Mucosa of descending colon (tissue), 3 donors: ENCODE data around the gene RBPJL. TPM values are rescaled to one million over a fixed set of nuclear protein-coding genes. Genes with fewer than 3 reads are reported as not detected.
"Not testable (repeated sequence)": the region's sequence is repeated elsewhere in the genome, so short reads cannot be mapped to it uniquely, and the experiment has no call there.

Source experiments
- ATAC-seq: fragments of 200-7000 bp; cut with Tn5 transposase; one replicate; pipeline ENCODE4 v1.9.1; 2020; ENCODE audit warnings: mild to moderate bottlenecking, moderate library complexity
- DNase-seq, 3 donors: peaks; one replicate each; pipeline ENCODE4 v3.0.0-alpha.2; 2020
- H3K36me3 ChIP-seq: fragments of 200-600 bp; one replicate; pipeline ENCODE4 v1.8.0; 2021; ENCODE audit warnings: low read depth, mild to moderate bottlenecking
- H3K4me1 ChIP-seq: fragments of 200-600 bp; one replicate; pipeline ENCODE4 v1.8.0; 2021; ENCODE audit warnings: low read depth, mild to moderate bottlenecking
- H3K4me3 ChIP-seq: fragments of 200-600 bp; one replicate; pipeline ENCODE4 v1.8.0; 2021; ENCODE audit warnings: mild to moderate bottlenecking
- H3K9me3 ChIP-seq: fragments of 200-600 bp; one replicate; pipeline ENCODE4 v1.8.0; 2021; ENCODE audit warnings: mild to moderate bottlenecking
- intact Hi-C, 2 donors: fragments of 100-400 bp; cut with DNase I in 1 of 2; cut with micrococcal nuclease in 1 of 2; formaldehyde crosslinking; loops; one replicate each; pipeline versions ENCODE4 v1.11.0 to v1.11.1; 2022; cut with DNase I, micrococcal nuclease
- total RNA-seq, 3 donors: library from RNA; stranded (reverse); fragmentation: NEBNext Ultra II Directional in 2 of 3; extraction: Animal tissue kit (Norgen Biotek cat#: 25700) in 2 of 3; gene quantifications; one replicate each; pipeline versions ENCODE4 v1.2.1 to v1.2.4, GENCODE V29; 2021 to 2023
- TF ChIP-seq, protein P1 (sequence below): fragments of 200-600 bp; IDR thresholded peaks from one replicate; pipeline ENCODE4 v1.8.0; 2022; ENCODE audit warnings: antibody characterized with exemption, mild to moderate bottlenecking
- donor health status: DM: no; HTN: no; CAD: no; lungs with moderate emphysema.
- donor health status: DM: no; HTN: no; CAD: no.
- donor health status: DM: no; HTN: yes; CAD: no.

The RBPJL gene
- total RNA-seq, 3 donors from 2014 or later, result not detected

DNA sequence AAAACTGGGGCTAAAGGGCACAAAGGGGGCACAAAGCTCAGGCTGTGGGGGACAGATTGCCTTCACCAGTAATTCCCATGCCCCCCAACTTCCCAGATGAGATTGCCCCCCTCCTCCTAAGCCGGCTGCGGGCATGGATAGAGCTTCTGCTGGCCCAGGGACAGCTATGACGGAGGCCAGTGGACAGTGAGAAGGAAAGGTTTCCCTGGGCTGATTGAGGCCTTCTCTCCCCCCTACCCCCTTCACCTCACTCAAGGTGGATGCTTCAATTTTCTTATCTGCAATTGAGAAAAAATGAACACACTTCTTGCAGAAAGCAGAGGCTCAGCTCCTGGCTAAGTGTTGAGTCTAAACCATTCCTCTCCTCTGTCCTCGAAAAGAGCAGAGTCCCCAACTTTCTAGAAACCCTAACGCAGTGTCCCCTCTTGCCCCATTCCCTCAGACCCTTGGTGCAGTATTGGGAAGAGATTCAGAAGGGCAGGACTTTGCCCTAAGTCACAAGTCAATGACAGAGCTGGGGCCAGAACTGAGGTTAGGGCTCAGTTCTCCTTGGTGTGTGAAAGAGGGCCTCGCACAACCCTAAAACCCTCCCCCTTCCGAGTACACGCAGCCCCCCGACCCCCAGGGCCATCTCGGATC lies 40.8 kb downstream of the RBPJL start:
- TF ChIP-seq, protein P1, sequence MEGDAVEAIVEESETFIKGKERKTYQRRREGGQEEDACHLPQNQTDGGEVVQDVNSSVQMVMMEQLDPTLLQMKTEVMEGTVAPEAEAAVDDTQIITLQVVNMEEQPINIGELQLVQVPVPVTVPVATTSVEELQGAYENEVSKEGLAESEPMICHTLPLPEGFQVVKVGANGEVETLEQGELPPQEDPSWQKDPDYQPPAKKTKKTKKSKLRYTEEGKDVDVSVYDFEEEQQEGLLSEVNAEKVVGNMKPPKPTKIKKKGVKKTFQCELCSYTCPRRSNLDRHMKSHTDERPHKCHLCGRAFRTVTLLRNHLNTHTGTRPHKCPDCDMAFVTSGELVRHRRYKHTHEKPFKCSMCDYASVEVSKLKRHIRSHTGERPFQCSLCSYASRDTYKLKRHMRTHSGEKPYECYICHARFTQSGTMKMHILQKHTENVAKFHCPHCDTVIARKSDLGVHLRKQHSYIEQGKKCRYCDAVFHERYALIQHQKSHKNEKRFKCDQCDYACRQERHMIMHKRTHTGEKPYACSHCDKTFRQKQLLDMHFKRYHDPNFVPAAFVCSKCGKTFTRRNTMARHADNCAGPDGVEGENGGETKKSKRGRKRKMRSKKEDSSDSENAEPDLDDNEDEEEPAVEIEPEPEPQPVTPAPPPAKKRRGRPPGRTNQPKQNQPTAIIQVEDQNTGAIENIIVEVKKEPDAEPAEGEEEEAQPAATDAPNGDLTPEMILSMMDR, result no peak
- DNase-seq (no peak), ATAC-seq (peak; percentile 6)
- Histone ChIP-seq H3K4me1 (peaks cover 34% of the 10 kb centered on the region), H3K4me3 (peak overlapping the region; percentile 69), H3K9me3 (no peaks in the 10 kb centered on the region), H3K36me3 (no peaks in the 10 kb centered on the region)
- intact Hi-C loops, result no loop called here

DNA sequence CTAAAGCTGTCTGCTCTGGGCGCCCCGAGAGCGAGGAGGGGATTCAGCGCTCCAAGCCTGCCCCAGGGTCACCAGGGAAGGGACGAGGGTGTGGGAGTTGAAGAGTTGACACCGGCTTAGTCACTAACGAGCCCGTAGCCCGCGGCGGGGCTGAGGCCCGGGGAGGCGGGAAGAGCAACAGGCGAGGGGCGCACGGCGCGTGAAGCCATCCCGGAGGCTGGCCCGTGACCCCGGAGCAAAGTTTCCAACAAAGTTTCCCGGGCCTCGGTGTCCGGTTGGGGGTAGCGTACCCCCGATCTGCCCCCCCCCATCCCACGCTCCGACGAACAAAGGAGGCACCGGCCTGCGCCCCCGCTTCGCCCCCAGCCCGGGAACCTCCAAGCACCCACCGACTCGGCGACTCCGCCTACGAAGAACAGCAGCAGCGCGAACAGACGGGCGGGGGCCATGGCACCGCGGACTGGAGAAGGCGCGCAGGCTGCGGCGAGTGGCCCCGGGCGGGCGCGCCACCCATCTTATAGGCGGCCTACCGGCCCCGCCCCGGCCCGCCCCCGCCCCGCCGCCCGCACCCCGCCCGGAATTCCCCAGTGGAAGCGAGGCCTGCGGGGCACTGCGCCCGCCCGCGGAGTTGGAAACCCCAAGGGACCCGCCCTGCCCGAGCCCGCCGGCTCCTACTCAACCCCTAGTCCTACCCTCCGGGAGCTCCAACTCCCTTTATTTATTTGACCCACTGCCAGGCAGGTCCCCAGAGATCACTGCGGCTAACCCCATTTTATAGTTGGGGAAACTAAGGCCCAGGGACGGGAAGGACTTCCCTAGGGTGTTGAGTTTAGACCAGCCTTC lies 41.5 kb downstream of the RBPJL start, which contains the start of gene SDC4:
Gene SDC4 (minus strand): TSS at position 489 of the 843 bp plus-strand sequence. CDS start 40 bp downstream, at position 449.
- Histone ChIP-seq H3K4me1 (peaks cover 28% of the 10 kb centered on the region), H3K9me3 (no peaks in the 10 kb centered on the region), H3K36me3 (no peaks in the 10 kb centered on the region), H3K4me3 (peak within 1 kb of the TSS; percentile 69)
- ATAC-seq (peak; percentile 76), DNase-seq (peak; percentile 74 to 84 (median 81))
- intact Hi-C loops, result no loop called here
- TF ChIP-seq, protein P1, result no peak

DNA sequence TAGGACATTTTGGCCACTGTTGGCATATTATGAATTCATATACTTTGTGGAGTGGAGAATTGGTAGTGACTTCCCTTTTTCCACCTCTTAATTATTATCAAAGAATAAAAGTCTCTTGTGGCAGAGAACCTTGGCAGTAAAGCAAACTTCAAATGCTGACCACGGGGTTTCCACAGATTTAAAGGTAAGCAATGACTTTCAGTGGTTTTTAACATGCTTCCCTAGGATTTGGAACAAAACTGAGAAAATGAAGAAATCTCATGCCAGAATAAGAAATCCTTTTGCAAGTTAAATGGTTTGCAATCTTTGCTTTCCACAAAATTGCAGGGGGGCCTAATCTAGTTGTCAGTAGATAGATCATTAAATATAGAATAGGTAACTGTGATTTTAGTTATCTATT lies 43.6 kb downstream of the RBPJL start:
- peaks cover 10% of the 10 kb centered on the region for H3K4me1 ChIP-seq
- TF ChIP-seq, protein P1, result no peak
- H3K4me3 ChIP-seq, result no peak overlapping the region
- H3K9me3 ChIP-seq, result no peaks in the 10 kb centered on the region
- H3K36me3 ChIP-seq, result no peaks in the 10 kb centered on the region
- DNase-seq (no peak), ATAC-seq (no peak)
- intact Hi-C loops, result no loop called here

DNA sequence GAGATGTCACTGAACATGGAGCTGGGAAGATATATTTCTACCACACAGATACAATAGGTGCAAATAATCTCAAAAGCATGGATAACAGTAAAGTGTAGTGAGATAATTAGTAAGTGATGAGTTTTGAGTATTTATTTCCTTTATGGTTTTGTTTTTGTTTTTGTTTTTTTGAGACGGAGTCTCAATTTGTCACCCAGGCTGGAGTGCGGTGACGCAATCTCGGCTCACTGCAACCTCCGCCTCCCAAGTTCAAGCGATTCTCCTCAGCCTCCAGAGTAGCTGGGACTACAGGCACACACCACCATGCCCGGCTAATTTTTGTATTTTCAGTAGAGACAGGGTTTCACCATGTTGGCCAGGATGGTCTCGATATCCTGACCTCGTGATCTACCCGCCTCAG lies 44.2 kb downstream of the RBPJL start:
- H3K4me1 ChIP-seq, H3K36me3 ChIP-seq, ATAC-seq, intact Hi-C loops, H3K4me3 ChIP-seq, DNase-seq, H3K9me3 ChIP-seq: not testable (repeated sequence)

DNA sequence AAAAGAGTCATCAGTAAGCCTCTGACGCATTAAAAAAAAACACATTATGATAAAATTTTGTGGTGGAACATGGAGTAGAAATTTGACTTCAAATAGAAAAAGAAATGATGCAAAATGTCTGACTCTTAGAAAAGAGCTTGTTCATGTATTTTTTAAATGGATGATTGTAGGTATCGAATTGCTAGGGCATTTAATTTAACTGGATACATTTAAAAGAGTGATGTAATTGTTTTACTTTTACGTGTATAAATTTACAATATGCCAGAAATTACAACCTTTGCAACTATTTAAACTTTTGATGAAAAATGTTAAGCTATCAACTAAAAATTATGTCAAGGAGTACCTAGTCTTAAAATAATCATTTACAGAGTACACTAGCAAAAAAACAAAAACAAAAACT lies 46.1 kb downstream of the RBPJL start:
- no peaks in the 10 kb centered on the region for H3K36me3 ChIP-seq
- no peaks in the 10 kb centered on the region for H3K9me3 ChIP-seq
- intact Hi-C loops, result no loop called here

More for the DNA sequence above, 46.1 kb downstream of the RBPJL start:
- DNase-seq (no peak), ATAC-seq (no peak)
- TF ChIP-seq, protein P1, result no peak
- Histone ChIP-seq H3K4me1 (peaks cover 10% of the 10 kb centered on the region), H3K4me3 (no peak overlapping the region)
